HG03571 (cell line): ENCODE results near the gene ATP5PB.

Experiments used
- ATAC-seq: cut with Tn5 transposase; IDR thresholded peaks from one replicate; pipeline ENCODE4 v1.9.1; 2021; ENCODE audit not compliant: unreplicated experiment

The ATP5PB gene

GRCh38 chr1:111448918-111449702 lies at the start of gene ATP5PB, which contains the start of gene WDR77:
ATP5PB (plus strand) TSS chr1:111449464; CDS start chr1:111449542, 78 bp downstream.
WDR77 (minus strand) TSS chr1:111449256; CDS start chr1:111449169, 87 bp downstream.
- ATAC-seq: peak; percentile 86

GRCh38 chr1:111399792-111400610 lies 49.3 kb upstream of the ATP5PB start:
- ATAC-seq: no peak

- ATAC-seq: no peak
Measured at GRCh38 chr1:111402083-111402482, 47.2 kb upstream of the ATP5PB start.

GRCh38 chr1:111404588-111404987 lies 44.7 kb upstream of the ATP5PB start:
- no peak for ATAC-seq

- peak; percentile 81 for ATAC-seq
Measured at GRCh38 chr1:111406321-111406768, 42.9 kb upstream of the ATP5PB start.

GRCh38 chr1:111407301-111407700 lies 42.0 kb upstream of the ATP5PB start:
- no peak for ATAC-seq

GRCh38 chr1:111412839-111413238 lies 36.4 kb upstream of the ATP5PB start:
- no peak for ATAC-seq

GRCh38 chr1:111414756-111415155 lies 34.5 kb upstream of the ATP5PB start:
- ATAC-seq: no peak

GRCh38 chr1:111415461-111415860 lies 33.8 kb upstream of the ATP5PB start:
- no peak for ATAC-seq

GRCh38 chr1:111417755-111418154 lies 31.5 kb upstream of the ATP5PB start:
- ATAC-seq: no peak

- no peak for ATAC-seq
Measured at GRCh38 chr1:111419037-111419436, 30.2 kb upstream of the ATP5PB start.

- ATAC-seq: no peak
Measured at GRCh38 chr1:111420377-111420776, 28.9 kb upstream of the ATP5PB start.

- no peak for ATAC-seq
Measured at GRCh38 chr1:111422546-111423391, 26.5 kb upstream of the ATP5PB start.

- no peak for ATAC-seq
Measured at GRCh38 chr1:111424281-111424680, 25.0 kb upstream of the ATP5PB start.

- no peak for ATAC-seq
Measured at GRCh38 chr1:111436726-111437125, 12.5 kb upstream of the ATP5PB start.

- ATAC-seq: no peak
Measured at GRCh38 chr1:111439461-111440351, 9.6 kb upstream of the ATP5PB start.

- no peak for ATAC-seq
Measured at GRCh38 chr1:111441573-111442192, 7.6 kb upstream of the ATP5PB start.

GRCh38 chr1:111442457-111442856 lies 6.8 kb upstream of the ATP5PB start:
- ATAC-seq: no peak

GRCh38 chr1:111444031-111444430 lies 5.2 kb upstream of the ATP5PB start:
- no peak for ATAC-seq

- no peak for ATAC-seq
Measured at GRCh38 chr1:111446546-111446945, 2.7 kb upstream of the ATP5PB start.
